Frontal cortex (tissue), 4 donors: Measurements from ENCODE around the gene NUP214. TPM values are rescaled to one million over a fixed set of nuclear protein-coding genes. Genes with fewer than 3 reads are reported as not detected.

Source experiments
- DNase-seq, 2 donors: peaks; one replicate each; pipeline ENCODE4 v3.0.0; 2012; ENCODE audit warnings: low spot score in 2 of 2
- FAIRE-seq: peaks from 2 replicates; lab custom pipeline; 2012; peaks lifted over from hg19 to GRCh38; lab: Jason Lieb, UNC
- total RNA-seq: library from RNA; depleted of rRNA; stranded (reverse); fragments of >200 nt; gene quantifications from one replicate; pipeline ENCODE4 v1.2.3, GENCODE V29; 2014
- donor health status: control.
- donor health status: control.
- donor health status: control.

The NUP214 gene
- total RNA-seq, 1 donor from 2014 or later = 9.0 TPM

DNA sequence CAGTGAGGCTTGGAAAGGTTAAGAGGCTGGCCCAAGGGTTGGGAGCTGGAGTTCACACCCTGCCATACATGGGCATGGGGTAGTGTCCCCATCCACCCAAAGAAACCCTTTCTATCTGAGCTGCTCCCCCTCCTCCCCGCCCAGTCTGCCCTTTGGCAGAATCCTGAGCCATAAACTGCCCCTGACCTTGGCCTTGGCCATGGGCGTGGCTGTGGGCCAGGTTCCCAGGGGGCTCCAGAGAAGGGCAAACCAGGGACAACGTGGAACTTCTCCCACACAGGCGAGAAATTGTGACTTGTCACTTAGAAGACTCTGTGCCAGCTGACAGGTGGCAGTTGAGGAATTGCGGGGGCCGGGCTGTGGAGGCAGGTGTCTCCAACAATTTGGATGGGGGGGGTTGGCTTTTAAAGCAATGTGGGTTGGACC lies 146.1 kb downstream of the NUP214 start:
- FAIRE-seq (no peak), DNase-seq (no peak)

DNA sequence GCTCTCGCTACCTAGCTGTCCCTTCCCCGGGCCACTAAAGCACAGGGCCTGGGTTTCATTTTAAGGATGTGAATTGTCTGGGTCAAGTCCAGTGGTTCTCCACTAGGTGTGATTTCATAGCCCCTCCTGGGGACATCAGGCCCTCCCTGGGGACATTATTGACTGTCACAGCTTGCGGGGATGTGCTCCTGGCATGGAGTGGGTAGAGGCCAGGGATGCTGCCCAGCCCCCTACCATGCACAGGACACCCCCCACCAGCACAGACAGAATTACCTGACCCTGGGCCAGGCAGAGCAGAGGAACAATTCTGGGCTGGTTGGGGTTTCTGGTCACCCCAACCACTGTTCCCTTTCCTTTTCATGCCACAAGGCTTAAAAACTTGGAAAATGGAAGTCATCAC lies 146.8 kb downstream of the NUP214 start:
- DNase-seq (no peak), FAIRE-seq (no peak)

DNA sequence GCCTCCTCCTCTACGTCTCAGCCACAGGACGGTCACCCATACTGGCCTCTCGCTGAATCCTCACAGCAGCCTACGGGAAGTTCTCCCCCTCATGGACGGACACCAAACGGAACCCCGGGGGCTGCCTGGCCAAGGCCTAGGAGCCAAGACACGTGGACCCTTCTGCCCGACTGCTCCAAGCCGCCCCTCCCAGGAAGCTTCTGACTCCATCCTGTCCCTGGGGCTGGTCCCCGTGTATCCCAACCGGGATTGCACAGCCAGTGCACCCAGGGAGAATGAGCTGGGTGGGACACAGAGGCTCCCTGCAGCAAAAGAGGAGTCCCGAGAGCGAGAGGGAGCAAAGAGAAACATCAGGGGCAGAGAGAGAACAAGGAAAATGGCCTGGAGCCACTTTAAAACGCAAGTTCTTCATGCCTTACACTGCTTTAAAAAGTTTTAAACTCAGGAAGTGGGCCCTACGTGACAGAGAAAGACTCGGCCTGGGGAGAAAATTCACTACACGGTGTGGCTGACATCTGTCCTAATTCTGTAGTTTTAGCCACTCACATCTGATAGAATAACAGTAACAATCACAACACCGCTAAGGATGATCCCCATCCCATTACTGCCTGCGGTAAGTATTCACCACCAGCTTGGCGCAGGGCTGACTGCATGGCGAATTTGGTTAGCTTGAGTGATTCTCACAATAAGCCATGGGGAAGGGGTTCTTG lies 147.9 kb downstream of the NUP214 start:
- no peak for FAIRE-seq

DNA sequence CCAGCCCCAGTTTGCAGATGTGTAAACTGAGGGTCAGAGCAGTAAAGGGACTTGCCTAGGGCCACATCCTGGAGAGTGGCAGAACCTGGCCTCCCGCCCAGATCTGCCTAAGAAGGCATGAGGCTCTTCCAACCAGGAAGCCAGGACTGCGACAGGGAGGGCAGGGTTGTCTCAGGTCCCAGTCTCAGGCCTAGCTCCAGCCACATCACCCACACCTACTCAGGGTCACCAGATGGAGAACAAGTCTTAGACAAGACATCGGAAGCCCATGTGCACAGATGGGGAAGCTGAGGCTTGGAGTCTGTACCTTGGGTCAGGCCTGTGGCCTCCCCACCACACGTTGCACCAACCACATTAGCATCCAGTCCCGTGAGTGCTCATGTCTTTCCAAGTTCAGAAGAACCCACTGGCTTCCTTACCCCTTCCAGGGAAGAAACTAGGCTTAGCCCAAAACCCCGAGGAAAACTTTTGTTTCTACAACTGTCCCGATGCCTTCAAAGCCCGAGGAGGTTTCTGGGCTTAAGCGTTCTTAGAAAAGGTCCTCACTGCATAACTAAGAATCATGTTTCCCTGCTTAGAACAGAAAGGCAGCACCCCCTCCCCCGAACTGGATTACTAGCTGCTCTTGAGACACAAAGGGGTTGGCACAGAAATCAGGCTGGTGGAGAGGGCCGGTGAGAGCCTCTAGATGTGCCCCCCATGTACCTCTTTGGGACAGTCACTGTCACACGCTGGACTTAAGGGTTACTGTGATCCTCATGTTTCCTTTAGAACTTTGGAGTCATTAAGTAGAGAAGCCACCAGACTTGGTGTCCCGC lies 148.7 kb downstream of the NUP214 start:
- FAIRE-seq = no peak
- no peak for DNase-seq

More for the DNA sequence above, 147.9 kb downstream of the NUP214 start:
- no peak for DNase-seq

DNA sequence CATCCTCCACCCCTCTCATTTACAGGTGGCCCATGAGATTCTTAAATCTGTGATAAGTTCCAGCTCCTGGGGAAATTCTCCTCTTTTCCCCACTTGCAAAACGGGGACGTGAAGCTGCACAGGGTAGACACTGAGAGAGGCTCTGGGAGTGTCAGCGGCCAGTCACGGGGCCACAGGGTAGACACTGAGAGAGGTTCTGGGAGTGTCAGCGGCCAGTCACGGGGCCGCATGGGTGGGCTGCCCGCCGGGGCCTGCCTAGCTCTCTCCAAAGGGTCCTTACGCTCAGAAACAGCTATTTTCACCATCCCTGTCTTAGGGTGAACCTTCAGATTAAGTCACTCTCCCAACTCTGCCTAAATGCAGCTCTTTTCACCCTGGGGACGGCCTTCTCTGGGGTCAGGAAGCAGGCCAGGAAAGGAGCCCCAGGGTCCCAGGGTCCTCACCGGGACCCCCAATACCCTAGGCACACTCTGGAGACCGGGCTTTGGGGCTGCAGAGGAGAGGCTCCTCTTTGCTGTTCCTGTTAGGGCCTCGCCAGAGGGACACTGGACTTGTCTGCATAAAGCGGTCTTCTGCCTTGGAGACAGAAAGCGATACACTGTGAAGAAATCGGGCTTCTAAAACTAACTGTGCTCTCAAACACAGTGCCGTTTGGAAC lies 149.4 kb downstream of the NUP214 start:
- DNase-seq (no peak), FAIRE-seq (no peak)

DNA sequence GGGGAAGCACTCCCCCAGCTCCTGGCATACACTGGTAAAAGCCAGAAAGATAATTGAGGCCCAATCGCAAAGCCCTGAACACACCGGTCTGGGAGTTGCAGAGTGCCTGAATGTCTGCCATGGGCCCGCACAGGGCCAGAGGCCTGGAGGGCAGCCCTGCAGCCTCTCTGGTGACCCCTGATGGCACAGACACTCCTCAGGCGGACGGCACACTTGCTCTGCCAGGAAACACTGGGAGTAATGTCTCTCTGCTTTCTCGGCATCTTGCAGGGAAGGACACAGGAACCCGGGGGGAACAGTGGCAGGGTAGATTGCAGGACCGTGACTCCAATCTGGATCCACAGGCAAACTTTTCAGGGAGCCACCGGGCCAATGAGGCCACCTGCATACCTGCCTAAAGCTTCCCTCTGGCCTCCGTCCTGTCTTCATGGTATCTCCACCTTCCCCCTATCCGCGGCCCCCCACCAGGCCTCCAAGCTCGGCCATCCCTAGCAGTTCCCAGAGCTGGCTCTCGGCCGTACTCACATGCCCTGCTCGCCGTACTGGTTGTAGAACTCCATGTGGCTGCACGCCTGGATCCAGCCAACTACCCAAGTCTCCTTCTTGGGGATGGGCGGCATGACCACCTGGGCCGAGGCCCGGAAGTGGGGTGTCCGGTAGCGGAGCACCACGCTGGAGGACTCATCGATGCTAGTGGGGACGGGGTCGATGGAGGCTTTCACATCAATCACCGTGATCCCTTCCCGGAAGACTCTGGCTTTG lies 150.1 kb downstream of the NUP214 start:
- FAIRE-seq (no peak), DNase-seq (no peak)

DNA sequence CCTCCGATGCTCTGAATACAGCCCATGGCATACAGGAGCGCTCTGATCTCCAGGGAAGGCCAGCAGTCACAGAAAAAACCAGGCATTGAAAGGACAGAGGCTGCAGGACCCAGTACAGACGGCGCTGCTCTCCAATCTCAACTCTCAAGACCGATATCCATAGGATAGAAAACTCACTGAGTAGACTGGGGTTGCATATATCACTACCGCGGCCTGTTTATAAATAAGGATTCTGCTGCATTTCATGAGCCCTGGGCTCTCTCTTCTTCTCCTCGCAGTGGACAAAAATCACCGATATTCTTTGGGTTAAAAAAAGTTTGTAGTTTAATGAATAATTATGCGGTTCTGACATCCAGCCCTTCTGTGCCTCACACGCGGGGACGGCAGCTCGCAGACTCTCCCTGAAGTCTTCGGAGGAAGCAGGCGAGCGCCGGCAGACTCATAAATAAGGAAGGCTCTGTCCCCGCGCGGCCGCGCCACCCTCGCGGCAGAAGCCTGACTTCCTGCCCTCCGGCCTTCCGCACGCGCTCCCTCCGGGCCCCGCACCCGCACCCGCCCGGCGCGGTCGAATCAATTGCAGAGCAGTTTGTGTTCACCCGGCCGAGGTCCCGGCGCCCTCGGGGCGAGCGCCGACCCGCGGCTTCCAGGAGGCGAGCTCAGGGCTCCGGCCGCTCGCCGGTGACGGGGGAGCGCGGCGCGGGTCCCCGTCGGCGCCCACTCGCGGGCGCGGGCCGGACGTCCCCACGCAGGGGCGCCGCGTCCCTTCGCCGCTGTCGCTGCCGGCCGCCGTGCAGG lies 150.9 kb downstream of the NUP214 start, which contains the start of gene FAM78A:
Gene FAM78A, minus strand, starts transcription at position 417 of the 795 bp plus-strand sequence. Its CDS starts 331 bp downstream, at position 86.
- DNase-seq (no peak), FAIRE-seq (no peak)

DNA sequence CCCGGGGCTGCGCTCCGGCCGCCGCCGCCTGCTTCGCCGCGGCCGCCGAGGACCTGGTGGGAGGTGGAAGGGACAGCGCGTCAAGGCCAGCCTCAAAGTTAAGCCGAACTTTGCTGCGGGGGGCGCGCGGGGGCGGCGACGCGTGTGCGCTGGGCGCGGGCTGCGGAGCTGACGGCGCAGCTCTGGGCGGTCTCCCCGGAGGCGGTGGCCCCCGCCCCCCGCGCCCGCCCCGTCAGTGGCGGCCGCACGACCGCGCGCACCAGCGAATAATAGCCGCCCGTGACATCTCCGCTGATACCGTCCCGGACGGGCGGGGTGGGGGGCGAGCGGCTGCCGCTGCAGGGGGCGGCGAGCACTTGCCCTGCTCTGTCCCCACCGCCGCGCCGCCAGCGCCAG lies 151.5 kb downstream of the NUP214 start:
- DNase-seq (no peak), FAIRE-seq (no peak)

DNA sequence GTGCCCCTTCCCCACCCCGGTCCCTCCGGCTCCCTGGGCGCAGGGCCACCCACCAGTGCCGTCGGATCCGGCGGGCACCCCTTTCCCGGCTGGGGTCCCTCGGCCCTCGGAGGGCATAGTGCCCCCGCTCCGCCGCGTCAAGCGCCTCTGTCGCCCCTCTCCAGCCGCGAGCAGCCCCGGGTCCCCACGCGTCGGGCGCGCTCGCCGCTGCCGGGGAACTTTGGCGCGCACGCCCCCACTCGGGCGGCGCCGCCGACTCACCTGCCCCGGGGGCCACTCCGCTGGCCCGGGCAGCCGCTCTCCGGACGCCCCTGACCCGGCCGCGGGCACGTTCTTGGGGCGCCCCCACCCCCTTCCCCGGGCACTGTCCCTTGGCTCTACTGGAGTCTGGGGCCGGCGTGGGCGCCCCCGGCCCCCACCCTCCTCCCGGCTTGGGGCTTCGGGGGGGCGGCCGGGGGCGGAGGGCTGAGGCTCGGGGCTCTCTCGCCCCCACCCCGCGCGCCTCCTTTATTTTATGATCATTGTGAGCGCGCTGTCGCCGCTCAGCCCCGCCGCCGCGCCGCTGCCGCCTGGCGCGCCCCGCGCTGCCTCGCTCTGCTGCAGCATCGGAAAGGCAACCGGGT lies 152.0 kb downstream of the NUP214 start:
- no peak for FAIRE-seq
- DNase-seq = peak in 1 of 2 donors; percentile 66

DNA sequence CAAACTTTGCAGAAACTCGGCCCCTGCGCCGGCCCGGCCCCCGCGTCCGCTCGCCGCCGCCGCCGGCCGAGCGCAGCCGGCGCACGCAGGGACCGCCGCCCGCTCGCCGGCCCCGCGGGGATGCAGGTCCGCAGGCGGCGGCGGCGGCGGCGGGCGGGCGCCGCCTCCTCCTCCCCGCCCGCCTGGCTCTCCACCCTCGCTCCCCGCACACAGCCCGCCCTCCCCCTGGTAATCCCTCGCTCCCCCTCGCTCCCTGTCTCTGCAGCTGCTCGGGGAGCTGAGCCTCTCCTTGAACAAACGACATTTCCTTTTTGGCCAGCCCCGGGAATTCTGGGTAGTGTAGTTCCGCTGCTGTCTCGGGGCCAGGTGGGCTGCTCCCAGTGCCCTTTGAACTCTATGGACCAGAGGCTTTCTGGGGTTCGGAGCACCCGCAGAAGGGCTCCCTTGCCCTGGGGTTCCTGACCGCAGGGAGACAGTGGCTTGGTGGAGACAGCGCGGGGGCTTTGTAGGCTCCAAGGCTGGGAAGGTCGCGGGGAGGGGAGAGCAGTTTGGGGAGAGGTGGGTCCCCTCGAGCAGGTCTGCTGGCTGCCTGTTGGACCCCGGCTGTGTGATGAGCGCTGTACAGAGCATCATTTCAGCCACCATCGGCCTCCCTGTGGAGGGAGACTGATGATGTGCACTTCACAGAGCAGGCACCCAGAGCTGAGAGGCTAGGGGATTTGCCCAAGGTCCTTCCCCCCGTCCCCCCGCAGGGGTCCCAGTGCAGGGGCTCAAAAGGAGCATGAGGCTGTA lies 152.7 kb downstream of the NUP214 start:
- peak; percentile 98 to 99 for DNase-seq
- no peak for FAIRE-seq

DNA sequence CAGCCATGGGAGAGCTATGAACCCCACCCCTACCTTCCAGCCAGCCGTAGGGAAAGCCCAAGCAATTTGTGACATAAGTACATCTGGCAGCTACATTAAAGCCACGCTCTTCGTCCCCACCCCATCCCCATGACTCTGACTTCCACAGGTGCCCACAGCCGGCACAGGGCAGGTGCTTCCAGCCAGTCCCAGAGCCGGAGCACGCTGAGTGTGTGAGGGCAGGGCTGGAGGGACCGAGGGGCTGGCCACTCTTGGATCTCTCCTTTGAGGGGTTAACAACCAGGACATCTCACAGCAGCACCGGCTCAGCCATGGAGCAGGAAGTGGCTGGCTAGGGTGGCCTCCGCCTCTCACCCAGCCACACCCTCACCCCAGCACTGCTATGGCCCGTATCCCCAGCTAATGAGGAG lies 153.3 kb downstream of the NUP214 start:
- FAIRE-seq (no peak), DNase-seq (no peak)

DNA sequence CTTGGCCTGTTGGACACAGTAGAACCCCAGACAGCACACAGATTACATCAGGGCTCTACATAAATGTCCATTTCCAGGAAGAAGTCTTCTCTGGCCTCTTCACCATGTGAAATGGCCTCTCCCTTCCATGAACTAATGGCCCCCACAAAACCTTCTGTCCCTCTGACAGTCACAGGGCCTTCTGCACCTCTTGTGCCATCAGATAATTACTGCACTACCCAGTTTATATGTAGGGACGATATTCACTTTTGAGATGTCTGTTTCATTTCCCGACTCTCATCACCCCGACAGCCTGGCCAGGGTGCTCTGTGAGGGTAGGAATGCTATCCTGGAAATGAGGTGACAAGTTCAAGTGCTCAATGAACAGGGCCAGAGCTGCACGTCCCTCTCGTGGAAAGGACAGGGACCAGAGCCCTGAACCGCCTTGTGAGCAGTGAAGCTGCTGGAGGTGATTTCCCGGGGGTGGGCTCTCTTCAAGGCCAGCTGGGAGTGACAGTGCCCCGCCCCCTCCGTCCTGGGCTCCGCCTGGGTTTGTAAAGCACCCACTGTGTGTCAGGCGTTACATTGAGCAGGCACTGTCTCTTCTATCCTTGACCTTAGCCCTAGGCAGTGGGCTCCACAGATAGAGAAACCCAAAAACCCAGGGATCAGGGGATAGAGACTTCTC lies 153.9 kb downstream of the NUP214 start:
- FAIRE-seq (no peak), DNase-seq (no peak)

DNA sequence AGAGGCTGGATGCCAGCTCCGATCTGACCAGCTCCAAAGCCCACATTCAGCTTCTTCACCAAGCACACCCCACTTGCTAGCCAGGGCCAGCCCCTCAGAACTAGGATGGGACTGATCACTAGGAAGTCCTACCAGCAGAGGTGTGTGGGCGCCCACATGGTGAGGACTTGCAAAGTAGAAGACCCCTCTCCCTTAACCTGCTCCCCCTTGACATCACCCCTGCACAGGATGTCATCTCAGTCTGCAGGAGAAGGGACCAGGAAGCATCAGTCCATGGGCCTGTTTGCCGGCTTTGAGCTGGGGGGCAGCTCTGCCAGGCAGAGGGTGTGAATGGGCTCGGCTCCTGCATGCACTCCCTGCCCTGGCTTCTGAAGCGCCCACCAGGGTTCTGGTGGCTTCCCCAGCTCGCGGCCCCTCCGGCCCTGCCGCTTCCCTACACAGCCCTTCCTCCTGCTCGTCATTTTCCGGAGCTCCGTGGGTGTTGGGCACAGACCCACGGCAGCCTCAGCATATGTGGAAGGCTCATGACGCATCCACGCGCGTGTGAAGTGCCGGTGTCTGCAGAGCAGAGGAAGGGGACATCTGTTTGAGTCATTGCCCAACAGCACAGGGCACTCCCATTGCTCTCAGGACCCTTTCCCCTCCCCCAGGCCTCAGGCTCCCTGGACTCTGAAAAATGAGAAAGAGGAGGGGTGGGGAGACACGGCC lies 154.6 kb downstream of the NUP214 start:
- no peak for FAIRE-seq
- no peak for DNase-seq

DNA sequence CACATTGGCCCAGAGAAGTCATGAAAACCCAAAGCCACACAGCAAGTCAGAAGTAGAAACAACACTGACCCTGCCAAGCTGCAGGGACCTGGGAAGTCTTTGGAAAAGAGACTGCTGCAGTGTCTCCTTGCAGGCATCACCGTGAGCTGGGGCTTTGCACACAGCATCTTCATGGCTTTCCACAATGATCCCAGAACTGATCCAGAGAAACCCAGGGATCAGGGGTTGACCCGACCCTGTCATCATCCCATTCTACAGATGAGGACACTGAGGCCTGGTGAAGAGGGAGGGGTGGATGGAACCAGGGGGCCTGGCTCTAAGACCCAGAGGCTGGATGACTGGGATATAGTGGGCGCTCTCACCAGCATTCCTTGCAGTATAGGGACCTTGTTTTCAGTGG lies 155.3 kb downstream of the NUP214 start:
- FAIRE-seq (no peak), DNase-seq (no peak)

DNA sequence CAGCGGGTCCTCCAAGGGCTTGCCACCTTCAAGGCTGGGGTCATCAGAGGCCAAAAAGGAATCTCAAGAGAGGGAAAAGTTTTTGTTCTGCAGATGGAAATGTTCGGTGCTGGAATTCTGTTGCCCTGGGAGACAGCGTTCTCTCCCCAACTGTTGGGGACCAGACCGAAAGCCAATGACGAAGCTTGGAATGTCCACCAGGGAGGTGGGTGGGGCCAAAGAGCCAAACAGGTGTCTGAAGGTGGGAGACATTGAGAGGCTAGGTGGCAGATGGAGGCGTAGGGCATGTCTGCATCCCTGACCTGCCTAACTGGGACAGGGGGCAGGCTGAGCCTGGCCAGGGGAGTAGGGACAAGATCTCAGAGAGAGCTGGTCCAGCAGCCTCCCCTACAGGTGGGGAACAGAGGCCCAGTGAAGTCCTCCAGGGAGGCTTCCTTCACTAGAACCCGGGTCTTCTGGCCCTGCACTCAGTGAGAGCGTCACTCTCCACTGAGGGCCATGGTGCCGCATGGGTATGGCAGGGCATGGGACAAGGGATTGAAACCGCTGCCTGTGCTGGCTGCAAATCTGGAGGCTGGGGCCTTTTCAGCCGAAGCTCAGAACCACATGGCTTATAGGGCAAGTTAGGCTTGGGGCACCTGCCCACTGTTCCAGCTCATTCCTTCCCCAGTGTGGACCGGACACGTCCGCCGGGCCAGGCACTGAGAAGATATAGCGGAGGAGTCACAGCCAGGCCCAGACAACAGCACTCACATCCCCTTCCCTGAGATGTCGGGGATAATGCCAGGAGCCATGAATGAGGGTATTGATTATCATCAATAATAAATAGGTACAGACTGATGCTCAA lies 156.0 kb downstream of the NUP214 start:
- FAIRE-seq (no peak), DNase-seq (no peak)

DNA sequence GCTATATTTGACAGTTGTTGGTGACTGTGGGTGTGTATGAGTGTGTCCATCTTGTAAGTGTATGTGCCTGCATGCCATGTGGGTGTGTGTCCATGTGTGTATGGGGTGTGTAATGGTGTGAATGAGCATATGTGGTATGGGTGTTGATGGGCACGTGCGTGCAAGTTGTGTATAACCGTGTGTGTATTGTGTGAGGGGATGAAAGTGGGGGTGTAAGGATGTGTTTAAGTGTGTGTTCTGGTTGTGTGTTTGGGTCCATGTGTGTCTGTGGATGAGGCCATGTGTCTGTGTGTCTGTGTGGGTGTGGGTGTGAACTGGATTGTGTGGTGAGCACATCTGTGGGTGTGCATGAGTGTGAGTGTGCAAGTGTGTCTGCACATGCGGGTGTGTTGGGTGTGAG lies 156.8 kb downstream of the NUP214 start:
- no peak for FAIRE-seq

More for the DNA sequence above, 156.8 kb downstream of the NUP214 start:
- no peak for DNase-seq
